D341Med (cell line): Measurements from ENCODE around the gene CRNKL1.
A peak's percentile ranks its signal among the peaks of the same experiment; 100 is the strongest.

Experiments used
- DNase-seq: peaks from one replicate; pipeline ENCODE4 v3.0.0; 2012; ENCODE audit warnings: low spot score

CRNKL1 gene

DNA sequence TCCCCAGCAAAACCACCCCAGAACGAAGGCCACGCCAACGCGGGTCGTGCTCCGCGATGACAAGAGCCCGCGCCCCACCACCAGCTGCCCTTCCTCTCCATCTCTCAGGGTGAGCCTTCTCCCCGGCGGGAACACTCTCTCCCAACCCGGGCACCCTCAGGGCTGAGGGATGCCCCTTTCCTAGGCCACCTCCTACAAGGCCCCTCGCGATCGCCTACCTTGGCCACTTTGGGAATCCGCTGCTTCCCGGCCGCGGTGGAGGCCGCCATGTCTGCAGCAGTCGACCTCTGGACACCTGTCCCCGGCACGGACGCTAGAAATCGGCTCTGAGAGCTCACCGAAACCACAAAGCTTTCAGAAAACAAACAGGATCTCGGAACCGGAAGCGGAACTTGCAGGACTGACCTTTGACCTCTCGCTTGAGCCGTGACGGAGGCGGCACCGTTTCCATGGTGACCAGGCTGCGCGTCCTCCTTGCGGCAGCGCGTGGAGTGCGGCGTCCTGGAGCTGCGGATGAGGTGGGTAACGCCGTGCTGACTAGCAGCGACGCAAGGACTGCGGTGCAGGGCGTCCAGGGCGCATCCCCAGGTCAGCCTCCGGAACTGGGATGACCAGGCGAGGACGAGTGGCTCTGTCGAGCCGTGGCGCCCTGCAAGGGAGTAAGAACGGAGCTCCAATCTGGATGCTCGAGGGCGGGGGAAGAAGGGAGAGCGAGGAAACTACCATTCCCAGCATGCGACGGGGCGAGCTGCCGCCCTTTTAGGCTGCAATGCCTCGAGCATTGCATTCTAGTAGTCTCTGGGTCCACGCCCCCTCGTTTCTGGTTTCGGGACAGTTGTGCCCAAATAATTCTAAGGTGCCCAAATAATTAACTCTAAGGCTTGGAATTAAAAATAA lies at the start of gene CRNKL1, which contains the start of gene CFAP61:
TSS of gene CRNKL1 (minus strand) at position 393 of the 897 bp plus-strand sequence. CDS start at position 269, 124 bp downstream.
TSS of gene CFAP61 (plus strand) at position 459 of the 897 bp plus-strand sequence. CDS start 4,122 bp downstream, outside the sequence.
- peak; percentile 98 for DNase-seq

GRCh38 chr20:20100881-20101280 lies 48.6 kb upstream of the CRNKL1 start:
- DNase-seq, result no peak

GRCh38 chr20:20096421-20096820 lies 44.2 kb upstream of the CRNKL1 start:
- no peak for DNase-seq

GRCh38 chr20:20095114-20095872 lies 43.0 kb upstream of the CRNKL1 start:
- DNase-seq, result no peak

DNA sequence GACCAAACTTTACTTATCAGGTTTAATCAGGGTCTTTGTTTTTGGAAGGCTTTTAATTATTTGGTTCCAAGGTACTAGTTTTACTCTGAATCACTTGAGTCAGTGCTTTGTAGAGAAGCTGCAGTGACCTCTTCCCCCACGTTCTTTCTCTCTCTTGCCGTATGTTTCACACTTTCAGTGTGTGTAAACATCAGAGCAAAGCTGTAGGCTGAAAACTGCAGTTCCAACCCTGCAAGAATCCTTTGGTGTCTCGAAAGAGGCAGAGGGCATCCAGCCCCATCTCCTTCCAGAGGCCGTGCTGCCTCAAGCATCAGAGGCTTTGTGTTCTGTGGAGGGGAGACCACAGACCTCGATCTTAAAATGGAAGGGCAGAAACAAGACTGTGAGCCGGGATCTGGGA lies 42.1 kb upstream of the CRNKL1 start:
- no peak for DNase-seq

DNA sequence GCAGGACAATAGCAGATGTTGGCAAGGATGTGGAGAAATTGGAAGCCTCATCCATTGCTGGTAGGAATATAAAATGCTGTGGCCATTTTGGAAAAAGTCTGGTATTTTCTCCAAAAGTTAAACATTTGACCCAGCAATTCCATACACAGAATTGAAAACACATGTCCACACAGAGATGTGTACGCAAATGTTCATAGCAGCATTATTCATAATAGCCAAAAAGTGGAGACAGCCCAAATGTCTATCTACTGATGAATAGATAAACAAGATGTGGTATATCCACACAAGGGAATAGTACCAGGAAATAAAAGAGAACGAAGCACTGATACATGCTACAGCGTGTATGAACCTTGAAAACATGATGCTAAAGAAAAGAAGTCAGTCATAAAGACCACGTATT lies 40.6 kb upstream of the CRNKL1 start:
- DNase-seq, result no peak

DNA sequence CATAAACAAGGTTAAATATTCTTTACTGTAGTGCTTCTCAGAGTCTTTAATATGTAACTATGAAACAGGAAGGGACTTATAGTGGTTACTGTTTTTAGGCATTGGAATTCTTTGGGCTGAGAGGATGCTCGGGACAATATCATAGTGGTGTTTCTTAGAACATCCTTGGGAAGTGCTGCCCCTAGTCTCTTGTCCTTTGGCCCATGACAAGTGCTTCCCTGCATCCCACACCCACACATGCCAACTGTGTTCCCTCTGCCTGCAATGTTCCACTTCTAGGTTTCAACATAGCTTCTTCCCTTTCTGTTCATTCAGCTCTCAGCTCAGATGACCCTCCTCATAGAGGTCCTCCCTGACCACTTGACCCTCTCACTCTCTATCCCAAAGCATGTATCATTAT lies 37.7 kb upstream of the CRNKL1 start:
- no peak for DNase-seq

GRCh38 chr20:20089018-20089417 lies 36.8 kb upstream of the CRNKL1 start:
- no peak for DNase-seq

- no peak for DNase-seq
Observed at GRCh38 chr20:20085812-20086211, 33.5 kb upstream of the CRNKL1 start.

- DNase-seq, result no peak
Observed at GRCh38 chr20:20085071-20085470, 32.8 kb upstream of the CRNKL1 start.

GRCh38 chr20:20084296-20084752 lies 32.1 kb upstream of the CRNKL1 start:
- DNase-seq, result no peak

DNA sequence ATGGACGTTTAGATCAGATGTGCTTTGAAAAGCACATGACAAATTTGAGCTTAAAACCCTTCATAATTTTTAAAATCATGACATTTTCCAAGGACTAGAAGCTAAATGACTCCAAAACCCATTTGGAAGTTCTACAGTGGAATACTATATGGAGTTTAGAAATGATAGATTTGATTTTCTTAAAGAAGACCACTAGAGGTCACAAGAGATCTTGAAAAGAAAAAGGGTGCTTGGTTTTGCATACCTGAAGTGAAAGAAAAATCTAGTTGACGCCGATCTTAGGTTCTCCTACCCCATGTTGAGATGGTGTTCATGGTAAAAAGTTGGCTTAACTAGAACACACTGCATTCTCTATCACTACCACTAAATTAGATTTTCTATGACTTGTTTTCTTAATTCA lies 31.5 kb upstream of the CRNKL1 start:
- peak; percentile 46 for DNase-seq

DNA sequence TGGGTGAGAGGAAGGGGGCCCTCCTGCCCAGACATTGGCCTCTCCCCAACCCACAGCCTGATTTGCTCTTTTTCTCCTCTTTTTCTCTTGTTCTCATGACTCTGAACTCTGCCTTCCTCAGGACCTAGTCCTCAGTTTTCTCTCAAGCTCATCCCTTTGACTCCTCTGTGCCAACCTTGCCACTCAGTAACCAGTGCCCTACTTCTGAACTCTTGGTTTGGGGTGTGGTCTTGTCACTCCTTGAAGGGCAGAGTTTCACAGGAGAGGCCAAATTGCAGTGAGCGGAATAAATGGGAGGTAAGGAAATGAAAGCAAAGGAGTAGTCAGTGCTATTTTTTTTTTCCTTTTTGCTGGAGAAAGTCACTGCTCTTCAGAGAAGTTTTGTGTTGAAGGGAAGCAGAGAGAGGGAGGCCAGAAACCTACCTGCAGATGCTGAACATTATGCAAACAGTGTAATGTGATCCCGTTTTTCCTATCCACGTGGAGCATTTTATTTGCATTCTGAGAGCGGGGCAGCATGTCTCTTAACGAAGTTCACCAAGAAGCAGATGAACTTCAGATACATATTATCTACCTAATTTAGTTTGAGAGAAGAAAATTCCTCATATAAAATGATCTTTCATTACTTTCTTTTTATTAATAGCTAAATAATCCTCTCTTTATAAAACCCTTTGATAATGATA lies 27.0 kb upstream of the CRNKL1 start:
- DNase-seq, result no peak

- DNase-seq, result no peak
Observed at GRCh38 chr20:20078041-20078440, 25.8 kb upstream of the CRNKL1 start.

- DNase-seq, result no peak
Observed at GRCh38 chr20:20076297-20077065, 24.2 kb upstream of the CRNKL1 start.

DNA sequence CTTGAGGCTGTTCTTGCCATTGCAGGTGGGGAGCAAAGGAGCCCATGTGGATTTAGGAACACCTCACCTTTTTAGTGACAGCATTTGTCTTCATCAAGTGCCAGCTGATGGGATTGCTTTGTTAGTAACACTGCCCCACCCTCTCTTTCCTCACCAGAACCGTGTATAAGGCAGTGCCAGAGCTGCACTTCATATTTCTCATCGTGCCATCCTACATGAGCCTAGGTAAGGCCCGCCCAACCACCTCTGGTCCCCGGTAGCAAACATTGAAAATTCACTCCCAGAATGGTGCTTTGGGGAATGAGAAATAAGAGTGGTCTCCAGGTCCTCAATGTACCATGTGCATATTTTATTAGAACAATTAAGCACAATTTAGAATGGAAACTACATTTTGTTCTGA lies 22.8 kb upstream of the CRNKL1 start:
- DNase-seq, result no peak

GRCh38 chr20:20073801-20074371 lies 21.6 kb upstream of the CRNKL1 start:
- DNase-seq, result no peak

DNA sequence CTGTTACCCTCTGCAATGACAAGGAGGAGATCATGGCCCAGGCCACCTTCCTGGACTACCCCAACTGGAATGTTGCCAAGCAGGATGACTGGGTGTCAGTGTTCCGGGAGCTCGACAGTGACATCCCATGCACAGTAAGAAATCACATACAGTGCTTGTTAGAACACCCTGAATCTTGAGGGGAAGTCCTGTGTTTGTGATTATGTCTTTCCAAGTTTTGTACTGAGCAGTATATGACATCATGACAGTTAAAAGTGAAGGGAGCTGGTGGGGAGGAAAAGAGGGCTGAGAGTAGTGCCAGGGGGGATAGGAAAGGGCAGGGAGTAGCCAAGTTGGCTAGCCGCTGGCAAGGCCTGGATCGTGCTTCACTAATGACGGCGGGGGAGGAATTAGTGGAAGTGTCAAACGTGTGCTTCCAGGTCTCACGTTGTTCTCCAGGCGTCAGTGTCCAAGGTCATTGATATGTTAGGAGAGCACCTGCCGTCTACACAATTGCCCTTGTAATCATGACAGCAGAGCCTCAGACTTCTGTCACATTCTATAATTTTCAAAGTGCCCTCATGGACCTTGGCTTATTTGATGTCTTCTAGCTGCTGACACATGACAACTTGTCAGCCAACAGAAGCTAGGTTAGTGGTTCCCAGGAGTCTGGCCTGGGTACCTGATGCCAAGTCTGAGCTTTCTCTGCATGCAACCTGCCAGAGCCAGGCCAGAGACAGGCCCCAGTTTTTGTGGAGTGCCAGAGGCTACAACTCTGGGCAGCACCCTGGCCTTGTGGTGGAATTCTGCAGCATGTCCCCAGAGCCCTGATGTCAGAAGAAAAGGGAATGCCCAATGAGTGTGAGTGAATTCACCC lies 18.8 kb upstream of the CRNKL1 start:
- DNase-seq, result no peak

- DNase-seq, result no peak
Observed at GRCh38 chr20:20065361-20065760, 13.1 kb upstream of the CRNKL1 start.
